Non-pigmented ciliary epithelial cell (primary cell): ENCODE data around the gene TRIM10.
"Not testable (repeated sequence)": the region's sequence is repeated elsewhere in the genome, so short reads cannot be mapped to it uniquely, and the experiment has no call there.

ENCODE experiments used
- DNase-seq: peaks from one replicate; pipeline ENCODE4 v3.0.0-alpha.2; 2010; ENCODE audit warnings: low read depth

The TRIM10 gene

GRCh38 chr6:30129265-30130178 lies 31.5 kb downstream of the TRIM10 start:
- no peak for DNase-seq

- DNase-seq = no peak
Measured at GRCh38 chr6:30127238-30128093, 33.5 kb downstream of the TRIM10 start.

GRCh38 chr6:30122515-30122914 lies 38.5 kb downstream of the TRIM10 start:
- DNase-seq = no peak

GRCh38 chr6:30121446-30122366 lies 39.3 kb downstream of the TRIM10 start:
- DNase-seq = no peak

- DNase-seq = not testable (repeated sequence)
Measured at GRCh38 chr6:30118691-30119090, 42.3 kb downstream of the TRIM10 start.

GRCh38 chr6:30116724-30117123 lies 44.3 kb downstream of the TRIM10 start:
- DNase-seq = no peak

- no peak for DNase-seq
Measured at GRCh38 chr6:30113841-30114240, 47.2 kb downstream of the TRIM10 start.

GRCh38 chr6:30113003-30113759 lies 47.8 kb downstream of the TRIM10 start, which contains the start of gene TRIM31:
Gene TRIM31, minus strand, starts transcription at chr6:30113090. Its CDS starts 285 bp downstream, at chr6:30112805.
- no peak for DNase-seq

GRCh38 chr6:30112402-30112994 lies 48.5 kb downstream of the TRIM10 start:
- DNase-seq = no peak

GRCh38 chr6:30111266-30111856 lies 49.6 kb downstream of the TRIM10 start:
- DNase-seq = no peak

- no peak for DNase-seq
Measured at GRCh38 chr6:30104661-30105060, 56.4 kb downstream of the TRIM10 start.

GRCh38 chr6:30103872-30104179 lies 57.2 kb downstream of the TRIM10 start:
- DNase-seq = no peak

- DNase-seq = peak; percentile 23
Measured at GRCh38 chr6:30102970-30103871, 57.8 kb downstream of the TRIM10 start.

GRCh38 chr6:30102414-30102969 lies 58.5 kb downstream of the TRIM10 start:
- no peak for DNase-seq
